H1 (cell line): ENCODE results near the gene FAH. TPM values are rescaled to one million over a fixed set of nuclear protein-coding genes. Genes with fewer than 3 reads are reported as not detected.

Experiments used
- ASH2L ChIP-seq: fragments of 200-600, 300-600 bp; sonication (generic); IDR thresholded peaks from one replicate; pipeline ENCODE4 v1.7.1; 2017; ENCODE audit warnings: low read length
- CHD7 ChIP-seq: fragments of 300-600 bp; sonication (generic); IDR thresholded peaks from 2 replicates; pipeline ENCODE4 v1.7.1; 2012; ENCODE audit warnings: low read length, moderate library complexity, mild to moderate bottlenecking, inconsistent platforms; ENCODE audit not compliant: insufficient replicate concordance
- TCF12 ChIP-seq: IDR thresholded peaks from 2 replicates; pipeline ENCODE4 v1.6.1; 2011; ENCODE audit warnings: low read depth, mild to moderate bottlenecking, low read length
- polyA plus RNA-seq, 7 experiments: library from polyadenylated mRNA; depleted of rRNA in 3 of 7; stranded (reverse) in 5 of 7; unstranded in 2 of 7; fragments of >200 nt in 5 of 7; fragments of 200-250 nt in 2 of 7; gene quantifications; 1 replicate in 5 of 7; 2 replicates in 1 of 7; 4 replicates in 1 of 7; pipeline versions ENCODE4 v1.2.1 to v1.2.3, GENCODE V29; 2011 to 2013; ENCODE audit warnings: missing spikeins in 2 of 7, mixed read lengths in 2 of 7
- total RNA-seq: library from RNA; stranded (reverse); fragmentation: NEBNext Ultra II Directional; extraction: Animal tissue kit (Norgen Biotek cat#: 25700); gene quantifications from 2 replicates; pipeline ENCODE4 v1.2.1, GENCODE V29; 2021

FAH gene
- total and polyA plus RNA-seq, 2 of the 8 experiments (the other 6 are each of a cell fraction or from before 2014, with no cell fraction given): 20.0 to 21.7 TPM

- TF ChIP-seq CHD7 (no peak), TCF12 (no peak), ASH2L (no peak)
These were observed 55.1 kb downstream of the FAH start (continued) for GRCh38 chr15:80207887-80208286.
